Dedifferentiated amniotic fluid mesenchymal stem cell (primary cell): ENCODE results near the gene SLC30A9.

ENCODE experiments used
- DNase-seq: peaks from one replicate; pipeline ENCODE4 v3.0.0-alpha.2; 2016; ENCODE audit errors: extremely low spot score

The SLC30A9 gene

DNA sequence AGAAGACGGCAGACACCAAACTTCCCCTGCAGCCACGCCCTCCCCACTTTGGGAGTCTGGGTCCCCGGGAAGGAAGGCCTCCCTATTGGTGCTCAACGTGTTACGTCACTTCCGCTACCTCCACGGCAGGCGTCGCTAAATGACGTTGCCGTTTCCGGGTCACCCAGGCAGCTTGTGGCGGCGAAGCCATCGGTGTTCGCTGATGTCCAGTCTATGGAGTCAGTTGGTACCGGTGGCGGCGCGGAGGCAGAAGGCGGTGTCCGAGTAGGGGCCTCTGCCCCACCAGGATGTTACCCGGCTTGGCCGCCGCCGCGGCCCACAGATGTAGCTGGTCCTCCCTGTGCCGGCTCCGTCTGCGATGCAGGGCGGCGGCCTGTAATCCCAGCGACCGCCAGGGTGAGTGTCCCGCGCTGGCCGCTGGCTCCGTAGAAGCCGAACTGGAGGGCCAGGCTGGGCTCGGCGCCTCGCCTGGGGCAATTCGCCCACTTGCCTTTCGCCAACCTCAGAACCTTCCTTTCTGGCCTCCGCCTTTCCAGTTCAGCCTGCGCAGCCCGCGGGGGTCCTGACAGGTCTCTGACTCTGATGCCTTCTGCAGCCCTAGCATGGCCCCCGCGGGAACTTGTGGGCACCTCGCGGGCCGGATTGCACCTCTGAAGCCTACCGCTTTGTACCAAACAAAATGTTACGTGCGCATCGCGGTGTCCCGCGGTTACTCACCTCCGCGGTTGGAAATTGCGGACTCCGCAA is at the start of gene SLC30A9:
Gene SLC30A9 (plus strand): TSS at position 166 of the 747 bp plus-strand sequence. CDS start 122 bp downstream, at position 288.
- DNase-seq, result peak; percentile 97

DNA sequence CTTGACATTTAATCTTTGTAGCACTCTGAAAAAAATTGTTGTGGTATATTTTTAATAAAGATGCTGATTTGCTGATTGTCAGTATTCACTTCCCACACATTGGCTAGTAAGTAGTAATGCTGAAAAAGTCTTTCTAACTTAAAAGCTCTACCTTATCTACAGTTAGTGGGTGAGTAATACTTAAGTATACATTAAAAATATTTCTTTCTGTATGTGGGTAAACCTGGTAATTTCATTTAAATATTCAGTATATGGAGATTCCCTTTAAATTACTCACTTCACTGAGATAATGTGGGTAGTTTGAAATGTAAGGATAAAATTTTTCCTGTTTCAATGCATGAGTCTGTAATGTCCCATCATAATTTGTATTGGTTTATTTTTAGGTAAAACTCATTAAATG is 49.5 kb upstream of the SLC30A9 start:
- no peak for DNase-seq

DNA sequence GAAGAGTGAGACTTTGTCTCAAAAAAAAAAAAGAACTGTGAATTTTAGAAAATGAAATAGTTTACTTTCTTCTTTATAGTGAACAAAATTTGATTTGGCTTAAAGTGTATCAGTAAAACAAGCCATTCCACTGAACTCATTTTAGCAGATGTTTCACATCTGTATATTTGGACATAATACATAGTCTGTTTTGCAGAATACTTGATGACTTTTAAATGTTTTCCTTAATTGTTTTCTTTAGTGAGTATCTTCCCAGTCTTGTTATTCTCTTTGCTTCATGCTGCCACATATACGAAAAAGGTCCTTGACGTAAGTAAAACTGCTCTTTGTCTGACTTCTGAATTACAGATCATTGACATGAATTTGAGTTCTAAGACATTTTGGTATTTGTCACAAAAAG is 46.8 kb upstream of the SLC30A9 start:
- DNase-seq, result no peak

DNA sequence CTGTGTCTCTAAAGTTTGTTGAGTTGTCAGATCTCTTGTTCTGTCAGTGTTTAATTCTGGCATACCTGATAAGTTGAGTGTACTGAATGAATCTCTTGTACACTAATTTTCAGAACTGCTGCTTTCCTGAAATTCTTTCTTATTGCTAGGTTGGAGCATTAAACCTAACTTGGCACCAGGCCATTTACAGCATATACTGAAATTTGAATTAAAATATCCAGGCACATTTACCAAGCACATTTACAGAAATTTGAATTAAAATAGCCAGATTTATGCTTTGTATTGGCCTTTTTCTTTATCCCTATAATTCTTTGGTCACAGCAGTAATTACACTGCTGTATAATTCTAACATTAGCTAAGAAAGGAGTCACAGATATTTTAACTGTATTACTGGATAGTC is 46.2 kb upstream of the SLC30A9 start:
- no peak for DNase-seq

DNA sequence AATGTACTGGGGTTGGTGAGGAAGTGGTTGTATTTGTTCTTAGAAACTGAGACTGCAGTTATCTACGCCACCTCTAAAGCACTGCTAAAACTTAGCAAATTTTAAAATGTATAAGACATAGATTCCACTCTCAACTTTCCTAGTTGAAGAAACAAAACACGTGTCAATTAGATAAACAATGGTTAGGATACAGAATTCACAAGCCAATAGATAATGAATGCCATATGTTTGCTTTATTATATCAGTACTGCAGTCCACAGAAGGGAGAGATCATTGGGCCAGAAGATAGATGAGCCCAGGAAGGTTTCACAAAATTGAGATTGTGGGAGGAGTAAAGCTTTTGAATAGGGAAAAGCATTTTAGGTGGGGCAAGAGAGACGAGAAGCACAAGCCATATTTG is 40.8 kb upstream of the SLC30A9 start:
- no peak for DNase-seq

DNA sequence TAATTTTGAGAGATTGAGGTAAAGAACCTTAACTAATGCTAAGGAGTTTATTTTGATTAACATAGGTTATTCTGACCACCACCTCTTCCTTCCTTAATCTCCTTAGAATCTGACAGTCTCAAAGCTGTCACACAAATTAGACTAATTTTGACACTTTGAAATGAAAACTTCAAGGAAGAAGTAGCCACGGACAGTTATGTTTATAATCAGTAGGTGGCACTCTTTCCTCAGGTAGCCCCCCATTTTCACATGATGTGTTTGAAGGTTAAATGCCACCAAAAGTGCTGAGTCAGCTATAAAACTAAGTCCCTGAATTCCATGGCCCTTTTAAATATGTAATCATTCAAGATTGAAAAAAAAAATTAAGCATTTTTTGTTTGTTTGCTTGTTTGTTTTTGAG is 32.7 kb upstream of the SLC30A9 start:
- no peak for DNase-seq

DNA sequence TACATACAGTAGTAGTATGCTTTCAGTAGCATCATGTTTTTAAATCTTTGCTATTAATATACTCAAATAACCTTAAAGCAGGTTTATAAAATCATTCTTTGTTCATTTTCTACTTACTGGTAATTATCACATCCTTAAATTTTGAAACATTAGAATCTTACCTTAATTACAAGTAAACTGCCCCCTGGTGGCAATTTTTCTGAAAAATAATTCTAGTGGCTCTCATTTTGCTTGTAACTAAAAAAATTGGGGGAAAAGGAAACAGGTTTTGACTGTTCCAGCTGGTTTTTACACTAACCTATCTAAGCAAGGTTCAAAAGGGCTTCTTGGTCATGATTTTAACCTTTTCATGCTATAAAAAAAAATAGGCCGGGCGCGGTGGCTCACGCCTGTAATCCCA is 27.2 kb upstream of the SLC30A9 start:
- DNase-seq, result no peak

DNA sequence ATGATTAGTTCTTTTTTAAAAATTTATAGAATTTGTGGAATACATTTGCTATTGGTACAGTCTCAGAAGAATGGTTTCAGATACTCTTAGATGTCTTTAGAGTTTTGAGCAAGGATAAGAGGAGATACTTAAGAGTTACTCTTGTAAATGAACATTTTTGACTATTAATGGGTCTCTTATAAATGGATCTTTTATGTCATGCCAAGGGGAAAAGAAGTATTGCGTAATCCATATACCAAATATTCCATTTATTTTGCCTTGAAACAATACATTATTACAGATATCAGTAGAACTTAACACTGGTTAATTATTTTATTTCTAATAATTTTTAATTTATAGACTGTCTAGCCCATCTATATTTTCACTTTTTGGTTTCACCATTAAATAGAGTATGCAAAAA is 25.9 kb upstream of the SLC30A9 start:
- DNase-seq, result no peak

DNA sequence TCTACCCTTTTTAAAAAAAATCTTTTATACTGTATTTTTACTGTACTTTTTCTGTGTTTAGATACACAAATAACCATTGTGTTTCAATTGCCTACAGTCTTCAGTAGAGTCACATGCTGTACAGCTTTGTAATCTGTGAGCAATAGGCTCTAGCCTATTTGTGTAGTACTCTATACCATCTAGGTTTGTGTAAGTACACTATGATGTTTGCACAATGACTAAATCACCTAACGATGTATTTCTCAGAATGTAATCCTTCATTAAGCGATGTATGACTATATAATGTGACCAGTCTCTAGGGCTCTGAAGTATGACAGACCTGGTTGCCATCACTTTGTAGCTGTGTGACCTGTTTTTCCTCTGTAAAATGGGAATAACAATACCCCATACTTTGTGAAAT is 22.9 kb upstream of the SLC30A9 start:
- no peak for DNase-seq

DNA sequence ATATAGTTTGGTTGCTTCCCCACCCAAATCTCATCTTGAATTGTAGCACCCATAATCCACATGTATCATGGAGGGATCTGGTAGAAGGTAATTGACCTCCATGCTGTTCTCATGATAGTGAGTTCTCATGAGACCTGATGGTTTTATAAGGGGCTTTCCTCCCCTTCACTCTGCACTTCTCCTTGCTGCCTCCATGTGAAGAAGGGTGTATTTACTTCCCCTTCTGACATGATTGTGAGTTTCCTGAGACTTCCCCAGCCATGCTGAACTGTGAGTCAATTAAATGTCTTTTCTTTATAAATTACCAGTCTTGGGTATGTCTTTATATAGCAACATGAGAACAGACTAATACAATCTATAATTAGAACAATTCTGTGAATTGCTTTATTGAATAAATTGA is 20.7 kb upstream of the SLC30A9 start:
- no peak for DNase-seq

DNA sequence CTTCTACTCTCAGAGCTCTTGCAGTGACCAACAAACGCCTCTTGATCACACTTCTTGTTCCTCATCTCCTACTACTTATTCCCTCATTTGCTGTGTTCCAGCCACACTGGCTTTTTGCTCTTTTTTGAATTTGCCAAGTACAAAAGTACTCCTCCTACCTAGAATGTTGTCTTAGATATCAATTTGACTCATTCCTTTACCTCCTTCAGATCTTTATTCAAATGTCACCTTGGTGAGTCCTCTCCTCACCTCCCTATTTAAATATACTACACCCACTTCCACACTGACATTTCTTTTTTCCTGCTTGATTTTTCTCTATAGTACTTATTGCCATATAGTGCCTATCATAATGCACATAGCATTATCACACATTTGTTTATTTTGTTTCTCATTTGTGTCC is 15.0 kb upstream of the SLC30A9 start:
- no peak for DNase-seq

DNA sequence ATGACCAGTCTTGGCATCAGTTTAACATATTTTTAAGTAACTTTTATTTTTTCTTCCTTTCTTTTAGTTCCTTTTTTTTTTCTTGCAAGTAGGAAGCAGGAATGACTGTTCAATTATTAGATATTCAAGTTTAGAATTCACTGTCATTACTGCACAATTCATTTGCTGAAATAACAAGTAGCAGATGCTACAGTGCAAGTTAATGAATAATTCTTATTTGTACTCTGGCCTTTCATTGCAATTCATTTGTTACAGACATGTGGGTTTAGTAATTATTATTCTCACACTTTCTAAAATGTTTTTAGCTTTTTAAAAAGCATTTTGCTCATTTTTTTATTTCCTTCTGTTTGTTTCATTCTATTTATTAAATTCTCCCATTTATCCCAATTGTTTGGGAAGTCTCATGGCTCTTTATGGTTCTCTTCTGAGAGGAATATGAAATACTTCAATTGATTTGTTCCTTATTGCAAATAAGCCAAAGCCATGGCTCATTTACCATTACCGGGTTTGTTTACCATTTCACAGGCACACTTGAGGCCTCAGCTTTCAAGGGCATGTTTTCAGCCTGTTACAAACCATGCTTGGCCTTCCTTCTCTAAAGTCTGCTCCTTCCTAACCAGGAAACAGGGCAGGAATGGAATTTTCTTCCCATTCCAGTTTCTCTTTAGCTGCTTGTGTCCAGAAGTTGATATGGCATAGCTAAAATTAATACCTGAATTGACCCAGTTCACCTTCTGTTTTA is 13.4 kb upstream of the SLC30A9 start:
- DNase-seq, result no peak

DNA sequence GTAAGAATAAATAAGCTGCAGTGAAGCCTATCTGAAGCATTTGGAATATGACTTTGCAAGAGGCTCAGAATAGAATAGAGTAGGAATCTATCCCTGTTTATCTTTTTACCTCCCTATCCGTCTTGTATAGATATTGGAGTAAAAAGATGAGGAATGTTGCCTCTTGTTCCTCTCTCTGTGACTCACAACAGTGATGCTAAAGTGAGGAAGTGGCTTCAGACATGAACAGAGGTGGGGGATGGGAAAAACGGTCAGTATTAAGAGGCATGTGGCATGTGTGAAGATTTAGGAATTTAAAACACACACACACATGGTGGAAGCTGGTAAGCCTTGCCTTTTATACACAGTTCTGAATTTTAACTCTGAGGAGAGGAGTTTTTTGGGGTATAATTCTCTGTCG is 12.6 kb upstream of the SLC30A9 start:
- DNase-seq, result no peak

DNA sequence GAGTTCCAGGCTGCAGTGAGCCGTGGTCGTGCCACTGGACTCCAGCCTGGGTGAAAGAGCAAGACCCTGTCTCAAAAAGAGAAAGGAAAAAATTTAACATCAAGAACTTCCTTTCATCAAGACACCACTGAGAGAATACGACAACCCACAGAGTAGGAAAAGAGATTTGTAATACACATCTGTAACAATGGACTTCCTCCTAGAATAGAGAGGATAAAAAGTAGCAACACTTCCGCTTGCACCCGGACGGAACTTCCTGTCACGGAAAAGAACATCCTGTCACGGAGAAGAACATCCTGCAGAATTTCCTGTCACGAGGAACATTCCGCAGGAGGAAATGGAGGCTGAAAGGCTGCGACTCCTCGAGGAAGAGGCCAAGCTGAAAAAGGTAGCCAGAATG is 8.9 kb upstream of the SLC30A9 start, which contains the start of gene DCAF4L1:
Gene DCAF4L1 (plus strand): TSS at position 301 of the 400 bp plus-strand sequence. CDS start 37 bp downstream, at position 338.
- no peak for DNase-seq

DNA sequence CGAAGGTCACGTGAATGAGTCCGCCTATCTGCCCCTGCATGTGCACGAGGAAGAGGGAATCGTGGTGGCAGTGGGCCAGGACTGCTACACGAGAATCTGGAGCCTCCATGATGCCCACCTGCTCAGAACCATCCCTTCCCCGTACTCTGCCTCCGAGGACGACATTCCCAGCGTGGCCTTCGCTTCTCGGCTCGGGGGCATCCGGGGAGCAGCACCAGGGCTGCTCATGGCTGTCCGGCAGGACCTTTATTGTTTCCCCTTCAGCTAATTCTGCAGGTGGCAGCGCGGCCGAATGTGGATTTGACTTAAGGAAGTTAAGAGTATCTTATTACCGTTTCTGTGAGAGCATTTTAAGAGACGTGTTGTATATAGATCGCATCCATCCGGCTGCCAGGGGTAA is 7.6 kb upstream of the SLC30A9 start:
- no peak for DNase-seq

DNA sequence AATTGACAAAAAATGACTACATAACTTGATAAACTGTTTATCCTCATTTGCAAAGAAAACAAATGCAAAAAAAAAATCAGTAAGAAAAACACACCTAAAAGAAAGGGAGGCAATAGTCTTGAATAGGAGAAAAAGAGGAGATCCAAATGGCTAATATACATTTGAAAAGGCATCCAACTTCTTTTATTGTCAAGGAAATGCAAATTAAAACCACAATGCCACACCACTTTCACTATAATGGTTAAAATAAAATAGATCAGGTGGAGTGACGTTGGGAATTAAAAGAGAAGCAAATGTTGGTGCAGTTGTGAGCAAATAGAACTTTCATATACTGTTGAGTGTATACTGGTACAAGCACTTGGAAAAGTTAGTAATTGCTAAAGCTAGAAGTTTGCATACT is 5.2 kb upstream of the SLC30A9 start:
- no peak for DNase-seq

DNA sequence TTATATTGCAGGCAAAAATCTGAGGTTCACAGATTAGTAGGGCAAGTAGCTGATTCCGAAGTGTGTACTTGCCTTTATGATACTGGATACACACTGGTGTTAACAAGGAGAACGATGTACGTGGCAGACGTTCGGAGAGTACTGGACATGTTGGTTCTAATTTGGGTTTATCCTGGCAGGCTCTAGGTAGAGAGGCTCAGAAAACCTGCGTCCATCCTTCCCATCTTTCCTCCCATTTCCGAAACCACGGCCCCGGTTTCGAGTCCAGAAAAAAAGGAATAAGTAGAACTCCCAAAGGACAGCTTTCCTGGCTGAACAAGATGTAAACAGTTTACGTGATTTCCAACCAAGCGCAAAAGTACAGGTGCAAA is 351 bp upstream of the SLC30A9 start:
- DNase-seq, result no peak

DNA sequence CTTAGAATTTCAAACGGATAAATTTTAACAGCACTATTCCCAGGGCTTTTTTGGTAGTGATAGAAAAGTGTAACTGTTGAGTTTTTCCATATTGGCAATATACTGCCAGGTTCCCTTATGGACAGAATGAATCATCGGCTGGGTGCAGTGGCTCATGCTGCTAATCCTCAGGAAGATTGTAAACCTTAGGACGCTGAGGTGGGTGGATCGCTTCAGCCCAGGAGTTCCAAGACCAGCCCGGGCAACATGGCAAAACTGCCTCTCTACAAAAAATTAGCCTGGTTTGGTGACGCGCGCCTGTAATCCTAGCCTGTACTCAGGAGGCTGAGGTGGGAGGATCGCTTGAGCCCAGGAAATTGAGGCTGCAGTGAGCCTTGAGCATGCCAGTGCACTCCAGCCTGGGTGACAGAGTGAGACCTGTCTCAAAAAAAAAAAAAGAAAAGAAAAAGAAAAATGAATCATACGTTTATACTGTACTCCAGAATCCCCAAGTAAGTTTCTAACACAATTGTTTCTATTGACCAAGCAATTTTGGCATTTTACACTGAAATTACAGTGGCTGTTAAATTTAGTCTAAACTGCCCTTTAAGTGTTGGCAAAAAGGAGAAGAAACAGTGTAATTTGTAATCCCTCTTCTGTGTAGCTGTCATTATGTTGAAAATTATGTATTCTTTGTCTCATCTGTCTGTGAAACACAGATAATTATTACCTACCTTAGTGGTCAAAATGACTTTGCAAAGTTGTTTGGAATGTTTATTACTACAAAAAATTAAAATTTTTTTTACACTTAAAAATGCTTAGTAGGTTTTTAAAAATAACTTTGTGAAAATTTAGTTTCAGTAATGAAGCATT is 1.8 kb downstream of the SLC30A9 start:
- DNase-seq, result no peak

DNA sequence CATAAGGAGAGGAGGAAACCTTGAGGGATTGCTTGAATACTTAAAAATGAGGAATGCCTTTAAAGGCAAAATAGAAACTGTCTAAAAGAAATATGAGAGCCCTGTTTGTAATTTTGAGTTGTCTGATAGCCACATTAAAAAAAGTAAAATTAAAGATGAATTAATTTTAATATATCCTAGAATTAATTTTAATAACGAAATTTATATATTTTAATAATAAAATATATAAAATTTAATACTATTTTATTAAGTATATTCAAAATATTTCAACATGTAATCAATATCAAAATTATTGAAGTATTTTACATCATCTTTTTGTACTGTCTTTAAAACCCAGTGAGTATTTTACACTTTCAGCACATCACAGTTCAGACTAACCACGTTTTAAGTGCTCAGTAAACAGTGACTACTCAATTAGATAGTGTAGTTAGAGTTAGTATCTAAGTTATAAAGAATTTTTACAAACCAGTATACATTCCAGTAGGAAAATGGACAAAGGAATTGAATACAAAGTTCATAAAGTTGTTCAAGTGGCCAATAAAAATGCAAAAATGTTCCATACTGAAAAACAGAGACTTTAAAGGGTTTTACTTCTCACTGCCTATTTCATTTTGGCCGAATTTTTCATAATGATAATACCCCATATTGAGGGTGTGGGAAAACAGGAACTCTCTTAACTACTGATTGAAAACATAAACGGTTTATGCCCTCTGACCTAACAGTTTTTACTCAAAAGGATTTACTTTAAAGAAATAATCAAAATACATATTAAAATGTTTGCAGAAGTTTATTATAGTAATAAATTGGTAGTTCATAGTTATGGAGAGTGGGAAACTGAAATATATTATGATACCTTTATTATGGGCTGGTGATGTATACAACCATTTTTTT is 2.9 kb downstream of the SLC30A9 start:
- no peak for DNase-seq

DNA sequence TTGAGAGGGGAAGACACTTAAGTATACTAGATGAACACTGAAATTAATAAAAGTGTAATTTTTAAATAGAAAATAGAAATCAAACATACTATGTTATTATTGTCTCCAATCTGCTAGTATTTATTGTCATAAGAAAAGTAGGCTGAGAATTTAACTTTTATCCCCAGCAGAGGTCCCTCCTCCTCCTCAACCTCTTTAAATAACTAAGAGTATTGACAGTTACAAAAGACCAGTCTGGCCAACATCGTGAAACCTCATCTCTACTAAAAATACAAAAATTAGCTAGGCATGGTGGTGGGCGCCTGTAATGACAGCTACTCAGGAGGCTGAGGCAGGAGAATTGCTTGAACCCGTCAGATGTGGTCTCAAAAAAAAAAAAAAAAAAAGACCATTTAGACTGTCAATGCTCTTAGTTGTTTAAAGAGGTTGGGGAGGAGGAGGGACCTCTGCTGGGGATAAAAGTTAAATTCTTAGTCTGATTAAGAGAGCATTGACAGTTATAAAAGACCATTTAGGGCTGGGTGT is 4.2 kb downstream of the SLC30A9 start:
- no peak for DNase-seq

DNA sequence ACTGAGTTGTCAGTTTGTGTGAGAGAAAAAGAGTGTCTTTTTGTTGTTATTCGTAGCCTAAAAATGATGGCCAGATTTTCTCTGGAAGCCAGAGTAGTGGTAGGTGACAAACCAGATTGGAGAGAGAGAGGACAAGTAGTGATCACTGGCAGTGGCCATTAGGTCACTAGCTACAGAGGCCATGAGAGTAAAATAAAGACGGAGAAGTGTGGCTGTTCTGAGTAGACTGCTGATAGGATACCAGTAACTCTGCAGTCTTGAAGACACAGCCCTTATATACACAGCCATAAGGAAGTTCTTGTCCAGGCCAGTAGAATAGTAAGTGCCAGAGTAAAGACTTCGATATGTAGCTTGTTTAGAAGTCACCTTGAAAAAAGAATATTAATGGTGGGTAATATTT is 7.7 kb downstream of the SLC30A9 start:
- no peak for DNase-seq
